NOMO-1 (cell line): Measurements from ENCODE around the gene SEC24A.
"Not testable (repeated sequence)": the region's sequence is repeated elsewhere in the genome, so short reads cannot be mapped to it uniquely, and the experiment has no call there.

Source experiments
- DNase-seq, 2 experiments: peaks; one replicate each; lab custom pipeline; 2025; ENCODE audit not compliant: unreplicated experiment in 2 of 2; lab: John Stamatoyannopoulos, UW

SEC24A gene

DNA sequence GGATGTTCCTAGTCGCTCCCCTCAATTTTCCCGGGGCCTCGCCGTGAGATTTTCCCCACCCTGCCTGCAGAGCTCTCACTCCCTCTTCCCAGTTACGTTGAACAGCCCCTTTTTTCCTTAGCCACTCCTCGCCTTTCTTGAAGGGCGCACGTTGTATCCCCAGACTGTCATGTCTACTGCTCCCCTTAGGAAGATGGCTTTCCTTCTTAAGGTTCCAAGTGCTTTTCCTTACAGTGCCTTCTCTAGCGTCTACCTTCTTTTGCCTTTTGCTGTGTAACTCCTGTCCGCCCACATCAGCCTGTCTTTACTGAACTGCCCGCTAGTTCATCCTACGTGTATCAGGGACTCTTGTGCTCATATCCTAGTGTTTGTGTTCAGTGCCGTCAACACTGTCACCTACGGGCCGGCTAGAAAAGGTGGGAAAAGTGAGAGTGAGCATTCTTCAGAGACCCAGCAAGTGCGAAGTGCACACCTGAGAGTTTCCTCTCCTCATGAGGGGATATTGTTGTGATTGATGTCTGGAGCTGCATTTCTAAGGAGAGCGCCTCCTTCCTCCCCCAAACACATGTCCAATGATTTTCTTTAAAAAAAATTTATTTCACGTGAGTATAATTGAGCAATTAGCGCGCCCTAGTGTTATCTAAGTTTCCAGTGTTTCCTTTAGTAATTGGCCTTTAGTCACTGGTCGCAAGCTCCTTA is 90.5 kb downstream of the SEC24A start:
- peak; percentile 61 to 65 for DNase-seq

DNA sequence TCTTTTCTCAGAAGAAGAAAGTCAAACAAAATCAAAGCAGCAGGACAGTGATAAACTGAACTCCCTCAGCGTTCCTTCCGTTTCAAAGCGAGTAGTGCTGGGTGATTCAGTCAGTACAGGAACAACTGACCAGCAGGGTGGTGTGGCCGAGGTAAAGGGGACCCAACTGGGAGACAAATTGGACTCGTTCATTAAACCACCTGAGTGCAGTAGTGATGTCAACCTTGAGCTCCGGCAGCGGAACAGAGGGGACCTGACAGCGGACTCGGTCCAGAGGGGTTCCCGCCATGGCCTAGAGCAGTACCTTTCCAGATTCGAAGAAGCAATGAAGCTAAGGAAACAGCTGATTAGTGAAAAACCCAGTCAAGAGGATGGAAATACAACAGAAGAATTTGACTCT is 92.5 kb downstream of the SEC24A start:
- DNase-seq: no peak

DNA sequence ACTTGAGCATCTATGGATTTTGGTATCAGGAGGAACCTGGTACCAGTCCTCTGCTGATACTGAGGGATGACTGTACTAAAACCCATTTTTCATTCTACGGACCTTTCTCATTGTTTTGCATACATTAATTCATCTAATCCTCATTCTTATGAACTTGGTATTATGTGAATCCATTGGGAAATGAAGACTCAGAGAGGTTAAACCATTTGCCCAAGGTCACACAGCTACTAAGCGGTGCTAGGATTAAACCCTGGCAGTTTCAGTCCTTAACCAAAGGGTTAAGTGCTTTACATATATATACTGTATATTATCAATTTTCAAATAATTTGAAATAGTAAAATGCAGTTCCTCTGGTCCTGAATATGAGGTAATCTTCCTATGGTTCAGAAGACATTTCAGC is 93.5 kb downstream of the SEC24A start:
- DNase-seq: no peak

- DNase-seq: no peak
These were observed 100.8 kb downstream of the SEC24A start for GRCh38 chr5:134749415-134749814.

GRCh38 chr5:134758176-134758503 is 109.6 kb downstream of the SEC24A start:
- no peak for DNase-seq

- DNase-seq: peak; percentile 94 to 96
These were observed 110.1 kb downstream of the SEC24A start, which contains the start of gene DDX46 for GRCh38 chr5:134758504-134759341. Gene DDX46, plus strand, starts transcription at chr5:134758779. Its CDS starts 160 bp downstream, at chr5:134758939.

DNA sequence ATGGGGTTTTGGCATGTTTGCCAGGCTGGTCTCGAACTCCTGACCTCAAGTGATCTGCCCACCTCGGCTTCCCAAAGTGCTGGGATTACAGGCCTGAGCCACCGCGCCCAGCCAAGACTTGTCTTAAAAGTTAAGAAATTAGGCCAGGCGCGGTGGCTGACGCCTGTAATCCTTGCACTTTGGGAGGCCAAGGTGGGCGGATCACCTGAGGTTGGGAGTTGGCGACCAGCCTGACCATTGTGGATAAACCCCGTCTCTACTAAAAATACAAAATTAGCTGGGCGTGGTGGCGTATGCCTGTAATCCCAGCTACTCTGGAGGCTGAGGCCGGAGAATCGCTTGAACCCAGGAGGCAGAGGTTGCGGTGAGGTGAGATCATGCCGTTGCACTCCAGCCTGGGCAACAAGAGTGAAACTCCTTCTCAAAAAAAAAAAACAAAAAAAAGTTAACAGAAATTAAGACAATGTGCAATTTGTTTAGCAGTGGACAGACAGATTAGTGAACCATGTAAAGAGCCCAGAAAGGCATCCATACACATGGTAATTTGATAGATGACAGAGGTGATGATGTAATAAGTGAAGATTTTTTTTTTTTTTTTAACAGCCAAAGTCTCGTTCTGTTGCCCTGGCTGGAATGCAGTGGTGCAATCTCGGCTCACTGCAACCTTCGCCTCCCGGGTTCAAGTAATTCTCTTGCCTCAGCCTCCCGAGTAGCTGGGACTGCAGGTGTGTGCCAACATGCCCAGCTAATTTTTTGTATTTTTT is 119.1 kb downstream of the SEC24A start:
- DNase-seq: not testable (repeated sequence)

DNA sequence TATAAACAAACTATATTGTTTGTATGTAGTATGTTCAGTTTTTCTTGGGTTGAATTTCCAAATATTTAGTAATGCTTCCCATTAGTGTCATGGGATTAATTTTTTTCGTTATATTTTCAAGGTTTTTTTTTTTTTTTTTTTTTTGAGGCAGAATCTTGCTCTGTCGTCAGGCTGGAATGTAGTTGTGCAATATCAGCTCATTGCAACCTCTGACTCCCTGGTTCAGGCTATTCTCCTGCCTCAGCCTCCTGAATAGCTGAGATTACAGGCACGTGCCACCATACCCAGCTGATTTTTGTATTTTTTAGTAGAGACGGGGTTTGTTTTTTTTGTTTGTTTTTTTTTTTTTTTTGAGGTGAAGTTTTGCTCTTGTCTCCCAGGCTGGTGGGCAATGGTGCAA is 120.6 kb downstream of the SEC24A start:
- DNase-seq: no peak

GRCh38 chr5:134772461-134773125 is 124.0 kb downstream of the SEC24A start:
- DNase-seq: no peak

GRCh38 chr5:134777366-134777765 is 128.8 kb downstream of the SEC24A start:
- DNase-seq: peak; percentile 11 to 28
